Loucy (cell line): ENCODE data around the gene ITPK1.

Source experiments
- H2AFZ ChIP-seq: fragments of 200-600 bp; sonication (generic); 2 replicates; pipeline ENCODE4 v1.6.0; 2016; ENCODE audit warnings: antibody characterized with exemption, mild to moderate bottlenecking, low read length, moderate library complexity
- H3F3A ChIP-seq: fragments of 200-600 bp; 2 replicates; pipeline ENCODE4 v1.6.0; 2016; ENCODE audit warnings: antibody characterized with exemption, low read depth, mild to moderate bottlenecking
- H3K27me3 ChIP-seq: fragments of 200-600 bp; sonication (generic); 2 replicates; pipeline ENCODE4 v1.6.1; 2014; ENCODE audit warnings: low read length, mild to moderate bottlenecking; ENCODE audit not compliant: insufficient read depth, poor library complexity, severe bottlenecking
- H3K36me3 ChIP-seq: fragments of 200-600 bp; sonication (generic); 2 replicates; pipeline ENCODE4 v1.6.1; 2016; ENCODE audit warnings: low read length; ENCODE audit not compliant: insufficient read depth
- H3K4me1 ChIP-seq: fragments of 200-600 bp; sonication (generic); 2 replicates; pipeline ENCODE4 v1.5.1; 2014; ENCODE audit warnings: low read length, mild to moderate bottlenecking; ENCODE audit not compliant: insufficient read depth, poor library complexity, severe bottlenecking
- H3K4me2 ChIP-seq: fragments of 200-600 bp; sonication (generic); 2 replicates; pipeline ENCODE4 v1.6.0; 2014; ENCODE audit warnings: antibody characterized with exemption, low read length, low read depth, mild to moderate bottlenecking; ENCODE audit not compliant: poor library complexity, severe bottlenecking
- H3K4me3 ChIP-seq: fragments of 200-600 bp; sonication (generic); 2 replicates; pipeline ENCODE4 v1.5.1; 2014; ENCODE audit warnings: low read length, mild to moderate bottlenecking, mixed read lengths; ENCODE audit not compliant: poor library complexity, severe bottlenecking
- H3K79me2 ChIP-seq: fragments of 200-600 bp; sonication (generic); 2 replicates; pipeline ENCODE4 v1.6.1; 2014; ENCODE audit warnings: low read length; ENCODE audit not compliant: insufficient read depth
- H3K9ac ChIP-seq: fragments of 200-600 bp; sonication (generic); 2 replicates; pipeline ENCODE4 v1.6.0; 2014; ENCODE audit warnings: mild to moderate bottlenecking, low read depth, low read length, moderate library complexity; ENCODE audit not compliant: poor library complexity, severe bottlenecking
- H3K9me2 ChIP-seq: fragments of 200-600 bp; sonication (generic); replicated peaks from 2 replicates; pipeline ENCODE4 v1.6.1; 2016; ENCODE audit warnings: low read depth, low read length, mixed read lengths
- H3K9me3 ChIP-seq: fragments of 200-600 bp; sonication (generic); 2 replicates; pipeline ENCODE4 v1.6.1; 2014; ENCODE audit warnings: mild to moderate bottlenecking, antibody characterized with exemption, low read length, low read depth; ENCODE audit not compliant: insufficient read depth
- H4K20me1 ChIP-seq: fragments of 200-600 bp; sonication (generic); 2 replicates; pipeline ENCODE4 v1.6.0; 2014; ENCODE audit warnings: antibody characterized with exemption, low read length, mild to moderate bottlenecking; ENCODE audit not compliant: insufficient read depth, poor library complexity, severe bottlenecking
- CTCF ChIP-seq: fragments of 200-600 bp; sonication (generic); conservative IDR thresholded peaks from 2 replicates; pipeline ENCODE4 v1.5.1; 2014; ENCODE audit warnings: mild to moderate bottlenecking, antibody characterized with exemption, low read length
- EZH2phosphoT487 ChIP-seq: fragments of 200-600 bp; IDR thresholded peaks from 2 replicates; pipeline ENCODE4 v1.6.1; 2018; ENCODE audit warnings: antibody characterized with exemption, mild to moderate bottlenecking, moderate library complexity, borderline replicate concordance

Gene ITPK1

GRCh38 chr14:92929689-92930608 lies 185.8 kb downstream of the ITPK1 start:
- Histone ChIP-seq H3K4me1 (no peaks in the 10 kb centered on the region), H4K20me1 (no peaks in the 10 kb centered on the region), H3F3A (no peaks in the 10 kb centered on the region), H3K9me2 (no peaks in the 10 kb centered on the region), H3K4me2 (no peak overlapping the region), H3K27me3 (no peaks in the 10 kb centered on the region), H3K4me3 (no peak overlapping the region), H2AFZ (no peak overlapping the region), H3K9me3 (no peaks in the 10 kb centered on the region), H3K79me2 (no peaks in the 10 kb centered on the region), H3K36me3 (no peaks in the 10 kb centered on the region), H3K9ac (no peak overlapping the region)
- TF ChIP-seq CTCF = no peak
- no peak for TF ChIP-seq EZH2phosphoT487

- Histone ChIP-seq H3K36me3 (no peaks in the 10 kb centered on the region), H4K20me1 (no peaks in the 10 kb centered on the region), H3K4me1 (no peaks in the 10 kb centered on the region)
Observed at GRCh38 chr14:92928961-92929688, 186.6 kb downstream of the ITPK1 start.

GRCh38 chr14:92928258-92928629 lies 187.5 kb downstream of the ITPK1 start:
- Histone ChIP-seq H3K4me1 (no peaks in the 10 kb centered on the region), H3K9ac (no peak overlapping the region), H3K9me2 (no peaks in the 10 kb centered on the region), H3K9me3 (no peaks in the 10 kb centered on the region), H2AFZ (no peak overlapping the region), H3K4me2 (no peak overlapping the region), H3K27me3 (no peaks in the 10 kb centered on the region), H3K4me3 (no peak overlapping the region), H3K79me2 (no peaks in the 10 kb centered on the region), H3F3A (no peaks in the 10 kb centered on the region), H3K36me3 (no peaks in the 10 kb centered on the region), H4K20me1 (no peaks in the 10 kb centered on the region)
- no peak for TF ChIP-seq CTCF
- no peak for TF ChIP-seq EZH2phosphoT487

More at GRCh38 chr14:92928961-92929688, 186.6 kb downstream of the ITPK1 start:
- no peak for TF ChIP-seq CTCF
- no peak for TF ChIP-seq EZH2phosphoT487
- Histone ChIP-seq H3K9me2 (no peaks in the 10 kb centered on the region), H3K9me3 (no peaks in the 10 kb centered on the region), H3K27me3 (no peaks in the 10 kb centered on the region), H3K9ac (no peak overlapping the region), H3K79me2 (no peaks in the 10 kb centered on the region), H3F3A (no peaks in the 10 kb centered on the region), H2AFZ (no peak overlapping the region), H3K4me2 (no peak overlapping the region), H3K4me3 (no peak overlapping the region)
